Neural cell (in vitro differentiated cells): Measurements from ENCODE around the gene FAM174C. TPM values are rescaled to one million over a fixed set of nuclear protein-coding genes. Genes with fewer than 3 reads are reported as not detected.

Source experiments
- H2AFZ ChIP-seq: fragments of 200-600, 300-800 bp; sonication (generic), shearing (Covaris generic); 2 replicates; pipeline ENCODE4 v1.6.0; 2014; ENCODE audit warnings: low read depth, mild to moderate bottlenecking, antibody characterized with exemption, low read length, moderate library complexity
- H3F3A ChIP-seq: fragments of 200-600 bp; shearing (Covaris generic); 2 replicates; pipeline ENCODE4 v1.6.1; 2016; ENCODE audit warnings: mild to moderate bottlenecking, moderate library complexity, mixed read lengths, antibody characterized with exemption, low read length; ENCODE audit not compliant: insufficient read depth, poor library complexity, severe bottlenecking
- H3K27ac ChIP-seq: fragments of 200-600, 300-800 bp; sonication (generic), shearing (Covaris generic); 2 replicates; pipeline ENCODE4 v1.5.1; 2014; ENCODE audit warnings: mild to moderate bottlenecking, low read length, moderate library complexity
- H3K27me3 ChIP-seq: fragments of 300-800, 200-600 bp; sonication (generic), shearing (Covaris generic); 2 replicates; pipeline ENCODE4 v1.6.0; 2014; ENCODE audit warnings: mild to moderate bottlenecking, low read depth, low read length, moderate library complexity; ENCODE audit not compliant: insufficient read depth
- H3K36me3 ChIP-seq: fragments of 300-800, 200-600 bp; sonication (generic), shearing (Covaris generic); 2 replicates; pipeline ENCODE4 v1.5.1; 2014; ENCODE audit warnings: mild to moderate bottlenecking, antibody characterized with exemption, low read length, moderate library complexity; ENCODE audit not compliant: insufficient read depth
- H3K4me2 ChIP-seq: fragments of 300-800, 200-600 bp; sonication (generic), shearing (Covaris generic); 2 replicates; pipeline ENCODE4 v1.6.0; 2014; ENCODE audit warnings: mild to moderate bottlenecking, low read length
- H3K4me3 ChIP-seq: fragments of 300-800, 200-600 bp; sonication (generic), shearing (Covaris generic); 2 replicates; pipeline ENCODE4 v1.5.1; 2014; ENCODE audit warnings: mild to moderate bottlenecking, low read length, moderate library complexity
- H3K79me2 ChIP-seq: fragments of 200-600 bp; shearing (Covaris generic); replicated peaks from 2 replicates; pipeline ENCODE4 v1.6.0; 2014; ENCODE audit warnings: mild to moderate bottlenecking, low read length, moderate library complexity; ENCODE audit not compliant: insufficient read depth
- H3K9ac ChIP-seq: fragments of 300-800, 200-600 bp; sonication (generic), shearing (Covaris generic); 2 replicates; pipeline ENCODE4 v1.6.1; 2016; ENCODE audit warnings: mild to moderate bottlenecking, low read length, mixed read lengths
- H3K9me2 ChIP-seq: fragments of 200-600 bp; shearing (Covaris generic); 2 replicates; pipeline ENCODE4 v1.6.1; 2016; ENCODE audit warnings: mild to moderate bottlenecking, low read length, mixed read lengths; ENCODE audit not compliant: insufficient read depth
- H3K9me3 ChIP-seq: fragments of 200-600, 300-800 bp; sonication (generic), shearing (Covaris generic); 2 replicates; pipeline ENCODE4 v1.6.1; 2016; ENCODE audit warnings: mild to moderate bottlenecking, mixed run types, low read length, moderate library complexity, mixed read lengths
- H4K20me1 ChIP-seq: fragments of 200-600 bp; shearing (Covaris generic); 2 replicates; pipeline ENCODE4 v1.6.1; 2016; ENCODE audit warnings: mild to moderate bottlenecking, mixed run types; ENCODE audit not compliant: insufficient read depth
- CTCF ChIP-seq: fragments of 450-650 bp; IDR thresholded peaks from 2 replicates; pipeline ENCODE4 v1.5.1; 2014; ENCODE audit warnings: antibody characterized with exemption, mild to moderate bottlenecking, moderate library complexity; ENCODE audit not compliant: poor library complexity, severe bottlenecking
- EP300 ChIP-seq: fragments of 450-650 bp; conservative IDR thresholded peaks from 2 replicates; pipeline ENCODE4 v1.6.1; 2014; ENCODE audit warnings: antibody characterized with exemption, mild to moderate bottlenecking, moderate library complexity; ENCODE audit not compliant: poor library complexity, severe bottlenecking
- EZH2 ChIP-seq: fragments of 200-600, 300-800 bp; shearing (Covaris generic), sonication (generic); IDR thresholded peaks from 2 replicates; pipeline ENCODE4 v1.6.1; 2014; ENCODE audit warnings: antibody characterized with exemption, low read length, borderline replicate concordance, mild to moderate bottlenecking; ENCODE audit not compliant: insufficient read depth, poor library complexity, severe bottlenecking
- MXI1 ChIP-seq: fragments of 450-650 bp; conservative IDR thresholded peaks from 2 replicates; pipeline ENCODE4 v1.6.1; 2014; ENCODE audit warnings: antibody characterized with exemption, mild to moderate bottlenecking; ENCODE audit not compliant: poor library complexity, severe bottlenecking
- POLR2AphosphoS5 ChIP-seq: IDR thresholded peaks from 2 replicates; pipeline ENCODE4 v1.6.1; 2012
- RAD21 ChIP-seq: fragments of 450-650 bp; conservative IDR thresholded peaks from 2 replicates; pipeline ENCODE4 v1.6.1; 2014; ENCODE audit warnings: antibody characterized with exemption, mild to moderate bottlenecking, moderate library complexity
- REST ChIP-seq: IDR thresholded peaks from 2 replicates; pipeline ENCODE4 v1.6.1; 2012; ENCODE audit warnings: borderline replicate concordance
- SMC3 ChIP-seq: fragments of 450-650 bp; conservative IDR thresholded peaks from 2 replicates; pipeline ENCODE4 v1.6.1; 2014; ENCODE audit warnings: antibody characterized with exemption, mild to moderate bottlenecking, moderate library complexity; ENCODE audit not compliant: poor library complexity
- TAF1 ChIP-seq: IDR thresholded peaks from 2 replicates; pipeline ENCODE4 v1.6.1; 2012; ENCODE audit warnings: low read depth
- polyA plus RNA-seq: library from polyadenylated mRNA; depleted of rRNA; stranded (reverse); fragments of >200 nt; gene quantifications from 2 replicates; pipeline ENCODE4 v1.2.3, GENCODE V29; 2014

FAM174C gene
- polyA plus RNA-seq, 1 donor from 2014 or later: 28.4 TPM

- H3K9me2 ChIP-seq: no peaks in the 10 kb centered on the region
- peaks cover 22% of the 10 kb centered on the region for H3K79me2 ChIP-seq
- no peak overlapping the region for H3K4me2 ChIP-seq
- H2AFZ ChIP-seq: no peak overlapping the region
- peak overlapping the region; percentile 68 for H3K9ac ChIP-seq
- peak overlapping the region; percentile 62 for H3K4me3 ChIP-seq
- H3K36me3 ChIP-seq: no peaks in the 10 kb centered on the region
- H3K9me3 ChIP-seq: no peaks in the 10 kb centered on the region
- H3K27me3 ChIP-seq: no peaks in the 10 kb centered on the region
- no peaks in the 10 kb centered on the region for H3F3A ChIP-seq
- no peaks in the 10 kb centered on the region for H4K20me1 ChIP-seq
- TF ChIP-seq EZH2 (no peak), TAF1 (no peak), EP300 (no peak), CTCF (no peak), POLR2AphosphoS5 (no peak), MXI1 (no peak), REST (no peak), RAD21 (no peak), SMC3 (no peak)
- peak overlapping the region; percentile 5 for H3K27ac ChIP-seq
These were observed 9.8 kb downstream of the FAM174C start for GRCh38 chr19:1284979-1285736.

- Histone ChIP-seq H3K9me3 (no peaks in the 10 kb centered on the region), H3K79me2 (peaks cover 22% of the 10 kb centered on the region), H3K4me2 (peak within 1 kb of the TSS; percentile 57), H2AFZ (no peak within 1 kb of the TSS), H3F3A (no peaks in the 10 kb centered on the region), H3K9ac (peak within 1 kb of the TSS; percentile 77), H3K9me2 (no peaks in the 10 kb centered on the region), H3K36me3 (no peaks in the 10 kb centered on the region), H3K27me3 (no peaks in the 10 kb centered on the region), H4K20me1 (no peaks in the 10 kb centered on the region), H3K4me3 (peak within 1 kb of the TSS; percentile 92), H3K27ac (peak within 1 kb of the TSS; percentile 5)
- TF ChIP-seq EZH2: no peak
- TF ChIP-seq POLR2AphosphoS5: peak; percentile 45
These were observed 10.5 kb downstream of the FAM174C start, which contains the start of gene EFNA2 for GRCh38 chr19:1285737-1286360. Gene EFNA2, plus strand, starts transcription at chr19:1285873. Its CDS starts 296 bp downstream, at chr19:1286169.
